HepG2 (cell line): Measurements from ENCODE around the gene TEF. TPM values are rescaled to one million over a fixed set of nuclear protein-coding genes. Genes with fewer than 3 reads are reported as not detected.
A peak's percentile ranks its signal among the peaks of the same experiment; 100 is the strongest.

Source experiments
- CBFB ChIP-seq: sonication (generic); formaldehyde crosslinking; IDR thresholded peaks from 2 replicates; pipeline ENCODE4 v1.4.0; 2020; ENCODE audit warnings: missing genetic modification reagents
- CBX1 ChIP-seq: IDR thresholded peaks from one replicate; pipeline ENCODE4 v1.6.1; 2016; ENCODE audit warnings: antibody characterized with exemption, low read depth
- FOXK1 ChIP-seq: sonication (generic); formaldehyde crosslinking; IDR thresholded peaks from 2 replicates; pipeline ENCODE4 v1.4.0; 2020; ENCODE audit warnings: low read depth, missing genetic modification reagents, borderline replicate concordance
- GMEB1 ChIP-seq: sonication (generic); formaldehyde crosslinking; IDR thresholded peaks from 2 replicates; pipeline ENCODE4 v1.5.1; 2020; ENCODE audit warnings: missing genetic modification reagents, mild to moderate bottlenecking, borderline replicate concordance
- IRF2 ChIP-seq: IDR thresholded peaks from 2 replicates; pipeline ENCODE4 v1.6.1; 2018; ENCODE audit warnings: missing genetic modification reagents, missing compliant biosample characterization
- MED8 ChIP-seq: sonication (generic); formaldehyde crosslinking; IDR thresholded peaks from 2 replicates; pipeline ENCODE4 v1.8.1; 2023; ENCODE audit warnings: mild to moderate bottlenecking, missing genetic modification reagents; ENCODE audit not compliant: insufficient replicate concordance
- MTF1 ChIP-seq: sonication (generic); formaldehyde crosslinking; IDR thresholded peaks from 2 replicates; pipeline ENCODE4 v1.5.0; 2020; ENCODE audit warnings: missing genetic modification reagents
- MYNN ChIP-seq: sonication (generic); formaldehyde crosslinking; IDR thresholded peaks from 2 replicates; pipeline ENCODE4 v1.4.0; 2020; ENCODE audit warnings: mild to moderate bottlenecking, low read depth, missing genetic modification reagents
- NFIB ChIP-seq: sonication (generic); formaldehyde crosslinking; IDR thresholded peaks from 2 replicates; pipeline ENCODE4 v1.9.0; 2021; ENCODE audit warnings: missing genetic modification reagents, mild to moderate bottlenecking, borderline replicate concordance
- NR2F2 ChIP-seq: IDR thresholded peaks from 2 replicates; pipeline ENCODE4 v1.6.1; 2012; ENCODE audit warnings: low read depth, inconsistent platforms, borderline replicate concordance
- PLSCR1 ChIP-seq: sonication (generic); formaldehyde crosslinking; IDR thresholded peaks from 2 replicates; pipeline ENCODE4 v1.5.0; 2020; ENCODE audit warnings: missing genetic modification reagents, mild to moderate bottlenecking, borderline replicate concordance
- RFXANK ChIP-seq: IDR thresholded peaks from 2 replicates; pipeline ENCODE4 v1.6.1; 2016
- SAFB2 ChIP-seq: sonication (generic); formaldehyde crosslinking; IDR thresholded peaks from 2 replicates; pipeline ENCODE4 v1.5.1; 2020; ENCODE audit warnings: missing genetic modification reagents, low read depth, mild to moderate bottlenecking, borderline replicate concordance
- SIX4 ChIP-seq: sonication (generic); formaldehyde crosslinking; IDR thresholded peaks from 2 replicates; pipeline ENCODE4 v1.4.0; 2020; ENCODE audit warnings: missing genetic modification reagents
- SNAI1 ChIP-seq: sonication (generic); formaldehyde crosslinking; IDR thresholded peaks from 2 replicates; pipeline ENCODE4 v1.5.0; 2020; ENCODE audit warnings: mild to moderate bottlenecking, missing genetic modification reagents, borderline replicate concordance
- SRSF9 ChIP-seq: fragments of 200-400 bp; formaldehyde crosslinking; IDR thresholded peaks from 2 replicates; pipeline ENCODE4 v1.6.1; 2018; ENCODE audit warnings: borderline replicate concordance, mild to moderate bottlenecking, low read depth, low read length; ENCODE audit not compliant: insufficient read depth, poor library complexity, severe bottlenecking
- STAT6 ChIP-seq: sonication (generic); formaldehyde crosslinking; IDR thresholded peaks from 2 replicates; pipeline ENCODE4 v1.4.0; 2020; ENCODE audit warnings: missing genetic modification reagents, mild to moderate bottlenecking, borderline replicate concordance
- THAP9 ChIP-seq: sonication (generic); formaldehyde crosslinking; IDR thresholded peaks from 2 replicates; pipeline ENCODE4; 2020; ENCODE audit warnings: missing genetic modification reagents, mild to moderate bottlenecking, borderline replicate concordance
- ZBTB21 ChIP-seq: sonication (generic); formaldehyde crosslinking; IDR thresholded peaks from 2 replicates; pipeline ENCODE4 v1.4.0; 2020; ENCODE audit warnings: missing genetic modification reagents
- ZNF329 ChIP-seq: sonication (generic); formaldehyde crosslinking; IDR thresholded peaks from 2 replicates; pipeline ENCODE4 v1.9.0; 2021; ENCODE audit warnings: low read depth, mild to moderate bottlenecking, missing genetic modification reagents
- ZNF816 ChIP-seq: sonication (generic); formaldehyde crosslinking; IDR thresholded peaks from 2 replicates; pipeline ENCODE4 v1.8.0; 2022; ENCODE audit warnings: missing genetic modification reagents, mild to moderate bottlenecking, borderline replicate concordance
- polyA plus RNA-seq, 8 experiments: library from polyadenylated mRNA; depleted of rRNA in 3 of 8; stranded (reverse) in 7 of 8; unstranded in 1 of 8; fragments of >200 nt; fragmentation: Illumina TruSeq in 4 of 8; extraction: Trizol in 4 of 8; gene quantifications; 2 replicates each; pipeline versions ENCODE4 v1.2.1 to v1.2.3, GENCODE V29; 2011 to 2016; ENCODE audit warnings: low read depth in 4 of 8, missing spikeins in 1 of 8, mixed read lengths in 1 of 8; ENCODE audit not compliant: insufficient read depth in 1 of 8
- total RNA-seq, 5 experiments: library from RNA; depleted of rRNA; stranded (reverse); fragments of >200 nt; fragmentation: Illumina TruSeq; extraction: Trizol; gene quantifications; 2 replicates each; pipeline ENCODE4 v1.2.3, GENCODE V29; 2016; ENCODE audit warnings: low read depth in 1 of 5

The TEF gene
- total and polyA plus RNA-seq, 2 of the 13 experiments (the other 11 are each of a cell fraction or from before 2014, with no cell fraction given): 7.6 to 11.2 TPM

- TF ChIP-seq THAP9 (CRISPR knock-in tag): 0 out of 2 replicates have a peak, but pooled peaks have one; percentile 27
- TF ChIP-seq NFIB (CRISPR knock-in tag): no peak
- no peak for TF ChIP-seq SRSF9
- no peak for TF ChIP-seq SIX4 (CRISPR knock-in tag)
- no peak for TF ChIP-seq CBFB
- no peak for TF ChIP-seq PLSCR1 (CRISPR knock-in tag)
- no peak for TF ChIP-seq ZBTB21 (CRISPR knock-in tag)
- TF ChIP-seq FOXK1: peak; percentile 16; the same call in 1 of the 2 replicates
- peak; percentile 25; the same call in 1 of the 2 replicates for TF ChIP-seq RFXANK (CRISPR knock-in tag)
- TF ChIP-seq MTF1 (CRISPR knock-in tag): no peak
- no peak for TF ChIP-seq ZNF329 (CRISPR knock-in tag)
- TF ChIP-seq STAT6 (CRISPR knock-in tag): no peak
- TF ChIP-seq MYNN: no peak
- TF ChIP-seq GMEB1 (CRISPR knock-in tag): peak; percentile 71
- no peak; the same call in 1 of the 2 replicates for TF ChIP-seq SAFB2 (CRISPR knock-in tag)
- TF ChIP-seq CBX1: no peak
- 0 out of 2 replicates have a peak, but pooled peaks have one; percentile 19 for TF ChIP-seq ZNF816 (CRISPR knock-in tag)
- no peak for TF ChIP-seq MED8 (CRISPR knock-in tag)
- TF ChIP-seq IRF2 (CRISPR knock-in tag): peak; percentile 76
- TF ChIP-seq NR2F2: 0 out of 2 replicates have a peak, but pooled peaks have one; percentile 16
- no peak for TF ChIP-seq SNAI1 (CRISPR knock-in tag)
These were observed 62.8 kb downstream of the TEF start (continued) for GRCh38 chr22:41444360-41445128.
